Lower leg skin (tissue), 3 donors: Measurements from ENCODE around the gene NRG3.

Experiments used
- CTCF ChIP-seq, 3 donors: fragments of 450-650 bp; IDR thresholded peaks; one replicate each; pipeline ENCODE4 v1.5.1; 2016; ENCODE audit warnings: antibody characterized with exemption in 3 of 3, mild to moderate bottlenecking in 3 of 3, moderate library complexity in 2 of 3
- POLR2A ChIP-seq, 2 donors: fragments of 450-650 bp; IDR thresholded peaks; one replicate each; pipeline ENCODE4 v1.6.1; 2016 to 2017; ENCODE audit warnings: antibody characterized with exemption in 2 of 2, mild to moderate bottlenecking in 1 of 2, moderate library complexity in 1 of 2

GRCh38 chr10:82278401-82279182 lies 403.6 kb downstream of the NRG3 start:
- TF ChIP-seq CTCF (IDR thresholded peaks at IDR 0.05) (no peak), POLR2A (IDR thresholded peaks at IDR 0.05) (no peak)
